ENCODE results near the gene USP40. TPM values are rescaled to one million over a fixed set of nuclear protein-coding genes. Genes with fewer than 3 reads are reported as not detected.
A peak's percentile ranks its signal among the peaks of the same experiment; 100 is the strongest.

USP40 gene
- total RNA-seq, 6 donors from 2014 or later = 34.4 to 75.4 (median 50.4) TPM

DNA sequence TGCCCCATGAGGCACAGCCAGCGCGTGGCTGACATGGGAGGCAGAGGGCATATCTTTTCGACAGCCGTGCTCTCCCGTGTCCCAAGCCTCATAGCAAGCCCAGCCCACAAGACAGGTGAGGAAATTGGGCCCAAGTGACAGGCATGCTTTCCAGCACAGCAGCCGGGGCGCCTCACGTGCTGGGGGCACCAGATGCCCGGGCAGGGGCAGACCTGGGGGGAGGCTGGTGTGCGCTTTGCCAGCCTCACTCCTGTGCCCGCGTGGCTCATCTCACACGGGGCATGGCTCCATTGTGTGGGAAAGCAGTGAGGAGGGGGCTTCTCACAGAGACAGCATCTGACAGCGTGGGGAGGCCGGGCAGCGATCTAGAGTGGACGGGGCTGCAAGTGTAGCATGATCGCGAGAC, 93.2 kb downstream of the USP40 start:
- TF ChIP-seq EP300 (IDR thresholded peaks at IDR 0.05) (no peak), POLR2AphosphoS5 (IDR thresholded peaks at IDR 0.05) (no peak), POLR2A (IDR thresholded peaks at IDR 0.05) (no peak)
- TF ChIP-seq, protein P1, sequence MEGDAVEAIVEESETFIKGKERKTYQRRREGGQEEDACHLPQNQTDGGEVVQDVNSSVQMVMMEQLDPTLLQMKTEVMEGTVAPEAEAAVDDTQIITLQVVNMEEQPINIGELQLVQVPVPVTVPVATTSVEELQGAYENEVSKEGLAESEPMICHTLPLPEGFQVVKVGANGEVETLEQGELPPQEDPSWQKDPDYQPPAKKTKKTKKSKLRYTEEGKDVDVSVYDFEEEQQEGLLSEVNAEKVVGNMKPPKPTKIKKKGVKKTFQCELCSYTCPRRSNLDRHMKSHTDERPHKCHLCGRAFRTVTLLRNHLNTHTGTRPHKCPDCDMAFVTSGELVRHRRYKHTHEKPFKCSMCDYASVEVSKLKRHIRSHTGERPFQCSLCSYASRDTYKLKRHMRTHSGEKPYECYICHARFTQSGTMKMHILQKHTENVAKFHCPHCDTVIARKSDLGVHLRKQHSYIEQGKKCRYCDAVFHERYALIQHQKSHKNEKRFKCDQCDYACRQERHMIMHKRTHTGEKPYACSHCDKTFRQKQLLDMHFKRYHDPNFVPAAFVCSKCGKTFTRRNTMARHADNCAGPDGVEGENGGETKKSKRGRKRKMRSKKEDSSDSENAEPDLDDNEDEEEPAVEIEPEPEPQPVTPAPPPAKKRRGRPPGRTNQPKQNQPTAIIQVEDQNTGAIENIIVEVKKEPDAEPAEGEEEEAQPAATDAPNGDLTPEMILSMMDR (IDR thresholded peaks at IDR 0.05) = no peak
- DNase-seq = peak; percentile 17 to 61
- Histone ChIP-seq H3K4me1 (peaks cover 0 to 8% (median 3%) of the 10 kb centered on the region in 4 donors), H3K9me3 (no peaks in the 10 kb centered on the region), H3K4me3 (no peak overlapping the region), H3K27me3 (no peaks in the 10 kb centered on the region), H3K36me3 (peaks cover 9 to 65% (median 41%) of the 10 kb centered on the region in 4 donors), H3K27ac (no peak overlapping the region)
- no peak for ATAC-seq (ENCODE audit: low FRiP score in 2 of 2)
- 96 to 97% methylated on average over 15 to 19 of the region's 19 CpGs for WGBS, 2 donors

DNA sequence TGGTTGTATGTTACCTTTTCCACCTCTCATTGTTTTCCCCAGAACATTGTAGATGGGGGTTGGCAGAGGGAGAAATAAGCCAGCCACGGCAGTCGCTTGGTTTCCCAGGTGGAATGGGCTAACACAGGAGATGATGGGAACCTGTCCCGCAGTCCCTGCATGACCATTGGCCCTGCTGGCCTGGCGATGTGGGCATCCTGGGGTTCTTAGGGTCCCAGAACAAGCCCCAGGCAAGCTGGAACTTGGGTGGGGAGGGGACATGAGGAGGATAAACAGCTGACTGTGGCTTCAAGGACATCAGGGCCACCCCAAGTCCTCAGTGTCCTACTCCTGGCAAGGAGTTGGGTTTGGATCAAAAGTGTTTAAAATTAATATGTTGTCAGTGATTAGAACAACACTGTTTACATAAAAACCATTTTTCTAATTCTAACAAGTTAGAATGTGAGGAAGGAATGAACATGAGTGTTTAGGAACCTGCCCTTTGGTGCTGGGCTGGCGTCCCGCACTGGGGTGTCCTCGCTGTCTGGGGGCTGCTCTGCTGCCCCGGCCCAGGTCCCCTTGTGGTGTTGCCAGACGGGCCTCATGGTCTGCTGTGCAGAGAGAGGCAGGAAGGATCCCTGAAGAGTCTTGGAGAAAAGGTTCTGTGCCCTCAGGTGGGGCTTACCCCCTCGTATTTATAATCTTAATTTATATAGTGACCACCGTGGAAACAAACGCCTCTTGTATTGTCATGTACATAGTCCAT, 95.1 kb downstream of the USP40 start:
- Histone ChIP-seq H3K4me1 (peaks cover 0 to 8% (median 3%) of the 10 kb centered on the region in 4 donors), H3K9me3 (no peaks in the 10 kb centered on the region), H3K36me3 (peaks cover 11 to 65% (median 48%) of the 10 kb centered on the region in 4 donors), H3K4me3 (no peak overlapping the region), H3K27ac (no peak overlapping the region), H3K27me3 (no peaks in the 10 kb centered on the region)
- DNase-seq (peak; percentile 14 to 61), ATAC-seq (ENCODE audit: low FRiP score in 2 of 2) (no peak)
- no peak for TF ChIP-seq EP300 (IDR thresholded peaks at IDR 0.05)
- no peak for TF ChIP-seq POLR2A (IDR thresholded peaks at IDR 0.05)
- TF ChIP-seq POLR2AphosphoS5 (IDR thresholded peaks at IDR 0.05) = no peak
- TF ChIP-seq, protein P1 (IDR thresholded peaks at IDR 0.05) = no peak
- WGBS, 2 donors = 89 to 94% methylated on average over 12 of the region's 12 CpGs

DNA sequence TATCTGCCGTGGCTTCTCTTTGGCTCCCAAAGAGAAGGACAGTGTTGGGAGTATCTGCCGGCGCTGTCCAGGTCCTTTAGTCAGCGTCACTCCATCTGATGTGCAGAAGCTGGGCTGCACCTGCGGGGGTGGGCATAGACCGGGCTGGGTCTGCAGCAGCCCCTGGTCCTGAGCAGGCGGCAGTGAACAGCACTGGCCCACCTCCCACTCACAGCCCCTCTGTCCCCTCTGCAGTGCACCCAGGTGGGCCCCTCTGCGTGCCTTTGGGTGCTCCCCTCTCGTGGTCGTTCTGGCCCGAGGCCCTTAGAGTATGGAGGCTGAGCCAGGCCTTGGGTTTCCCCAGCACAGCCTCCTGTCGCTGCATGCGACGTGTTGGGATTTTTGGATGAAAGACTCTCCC, 95.7 kb downstream of the USP40 start:
- H3K36me3 ChIP-seq = peaks cover 11 to 63% (median 48%) of the 10 kb centered on the region in 4 donors
- ATAC-seq (ENCODE audit: low FRiP score in 2 of 2) = no peak
- no peaks in the 10 kb centered on the region for H3K27me3 ChIP-seq
- no peaks in the 10 kb centered on the region for H3K9me3 ChIP-seq
- peaks cover 0 to 8% (median 3%) of the 10 kb centered on the region in 4 donors for H3K4me1 ChIP-seq
- TF ChIP-seq EP300 (IDR thresholded peaks at IDR 0.05) (no peak), POLR2AphosphoS5 (IDR thresholded peaks at IDR 0.05) (no peak), POLR2A (IDR thresholded peaks at IDR 0.05) (no peak)
- TF ChIP-seq, protein P1 (IDR thresholded peaks at IDR 0.05) = no peak
- peak; percentile 10 to 38 for DNase-seq
- peak overlapping the region in 2 of 4 donors; percentile 43 to 62 for H3K27ac ChIP-seq
- WGBS, 2 donors = 88 to 94% methylated on average over 4 to 14 of the region's 14 CpGs
- no peak overlapping the region for H3K4me3 ChIP-seq

DNA sequence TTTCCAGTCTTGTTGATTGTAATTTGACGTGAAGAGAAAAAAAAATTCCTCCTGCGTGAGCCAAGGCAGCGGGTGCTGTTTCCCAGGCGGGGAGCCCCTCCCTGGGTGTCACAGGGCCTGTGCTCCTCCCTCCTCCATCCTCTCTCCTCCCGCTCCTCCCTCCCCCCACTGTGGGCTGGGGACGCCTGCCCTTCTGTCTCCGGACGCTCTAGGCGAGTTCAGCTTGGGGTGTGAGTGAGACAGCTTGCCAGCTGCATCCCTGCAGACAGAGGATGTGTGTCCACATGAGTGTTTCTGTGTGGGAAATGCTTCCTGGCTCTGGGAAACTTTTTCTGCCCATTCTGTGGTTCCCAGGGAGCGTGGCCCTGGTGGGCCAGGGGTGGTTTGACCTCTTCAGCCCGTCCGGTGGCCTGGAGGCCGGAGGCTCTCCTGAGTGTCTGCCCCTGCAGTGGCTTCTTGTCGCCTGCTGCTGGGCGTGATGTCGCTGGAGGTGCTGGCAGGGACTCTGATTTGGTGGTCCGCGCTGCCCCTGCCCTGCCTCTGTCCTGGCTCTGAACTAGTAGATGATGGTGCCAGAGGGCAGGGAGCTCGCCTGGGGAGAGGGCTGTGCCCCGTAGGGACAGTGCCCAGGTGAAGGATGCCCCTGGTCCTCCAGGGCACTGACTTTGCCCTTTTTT, 96.4 kb downstream of the USP40 start:
- 54 to 90% methylated on average over 7 to 19 of the region's 20 CpGs for WGBS, 2 donors
- Histone ChIP-seq H3K4me3 (no peak overlapping the region), H3K27ac (peak overlapping the region; percentile 17 to 62 (median 42)), H3K36me3 (peaks cover 11 to 63% (median 48%) of the 10 kb centered on the region in 4 donors), H3K9me3 (no peaks in the 10 kb centered on the region), H3K4me1 (peaks cover 0 to 8% (median 3%) of the 10 kb centered on the region in 4 donors), H3K27me3 (no peaks in the 10 kb centered on the region)
- TF ChIP-seq, protein P1 (IDR thresholded peaks at IDR 0.05) = no peak
- peak in 1 of 2 donors; percentile 61 for TF ChIP-seq POLR2AphosphoS5 (IDR thresholded peaks at IDR 0.05)
- peak in 1 of 4 donors; percentile 11 for TF ChIP-seq EP300 (IDR thresholded peaks at IDR 0.05)
- TF ChIP-seq POLR2A (IDR thresholded peaks at IDR 0.05) = no peak
- peak in 1 of 2 donors; percentile 84 for ATAC-seq (ENCODE audit: low FRiP score in 2 of 2)
- peak in 1 of 2 donors; percentile 69 for DNase-seq
